NCI-H2171 treated with DMSO at 0.1 percent for 48 hours (cell line): ENCODE data around the gene SIRT5.

Source experiments
- DNase-seq: peaks from one replicate; lab custom pipeline; 2025; lab: John Stamatoyannopoulos, UW

SIRT5 gene

DNA sequence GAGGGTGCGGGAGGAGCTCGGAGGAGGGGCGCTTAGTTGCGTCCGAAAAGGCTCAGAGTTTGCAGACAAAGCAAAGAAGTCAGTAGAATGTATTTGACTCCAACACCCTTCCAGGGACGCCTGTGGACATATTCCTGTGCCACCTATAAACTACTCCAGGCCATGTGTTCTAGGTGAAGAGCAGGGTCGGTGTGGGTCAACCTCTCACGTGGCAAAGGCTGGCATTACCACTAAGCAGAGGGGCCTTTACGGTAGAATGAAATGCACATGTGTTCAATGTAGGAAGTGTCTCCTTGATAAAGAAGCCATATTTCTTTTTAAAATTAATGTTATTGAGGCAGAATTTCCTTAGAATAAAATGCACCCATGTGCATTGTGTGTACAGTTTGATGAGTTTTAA, 15.4 kb downstream of the SIRT5 start:
- peak; percentile 47 for DNase-seq

DNA sequence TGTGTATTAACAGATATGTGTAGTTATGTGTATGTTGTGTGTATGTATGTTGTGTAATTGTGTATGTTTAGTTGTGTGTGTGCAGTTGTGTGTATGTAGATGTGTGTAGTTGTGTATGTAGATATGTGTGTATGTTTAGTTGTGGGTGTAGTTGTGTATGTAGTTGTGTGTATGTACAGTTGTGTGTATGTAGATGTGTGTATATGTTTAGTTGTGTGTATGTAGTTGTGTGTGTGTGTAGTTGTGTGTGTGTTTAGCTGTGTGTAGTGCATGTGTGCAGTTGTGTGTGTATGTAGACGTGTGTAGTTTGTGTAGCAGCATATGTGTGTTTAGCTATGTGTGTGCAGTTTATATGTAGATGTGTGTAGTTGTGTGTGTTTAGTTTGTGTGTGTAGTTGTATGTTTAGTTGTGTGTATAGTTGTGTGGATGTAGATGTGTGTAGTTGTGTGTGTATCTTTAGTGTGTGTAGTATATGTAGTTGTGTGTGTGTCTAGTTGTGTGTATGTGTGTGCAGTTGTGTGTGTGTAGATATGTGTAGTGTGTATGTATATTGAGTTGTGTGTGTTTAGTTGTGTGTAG, 16.3 kb downstream of the SIRT5 start:
- no peak for DNase-seq

DNA sequence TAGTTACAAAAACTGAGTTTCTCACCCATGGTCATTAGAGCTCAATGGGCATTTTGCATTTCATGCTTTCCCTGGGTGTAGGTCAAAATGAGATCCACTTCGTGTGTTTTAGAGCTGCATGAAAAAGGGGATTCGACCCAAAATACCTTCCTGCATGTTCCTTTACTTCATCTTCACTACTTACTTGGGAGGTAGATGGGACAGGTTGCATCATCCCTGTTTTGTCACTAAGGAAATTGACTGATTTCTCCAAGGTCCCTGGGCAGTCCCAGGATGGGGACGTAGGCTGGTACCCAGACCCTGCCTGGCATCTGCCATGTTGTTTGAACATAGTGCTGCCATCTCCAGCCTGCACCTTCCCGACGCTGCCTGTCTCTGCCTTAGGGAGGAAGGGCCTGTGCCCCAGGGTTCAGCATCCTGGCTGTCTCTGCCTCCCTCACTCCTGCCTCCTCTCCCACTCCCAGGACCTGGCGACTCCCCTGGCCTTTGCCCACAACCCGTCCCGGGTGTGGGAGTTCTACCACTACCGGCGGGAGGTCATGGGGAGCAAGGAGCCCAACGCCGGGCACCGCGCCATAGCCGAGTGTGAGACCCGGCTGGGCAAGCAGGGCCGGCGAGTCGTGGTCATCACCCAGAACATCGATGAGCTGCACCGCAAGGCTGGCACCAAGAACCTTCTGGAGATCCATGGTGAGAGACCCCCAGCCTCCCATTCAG, 17.0 kb downstream of the SIRT5 start:
- no peak for DNase-seq

DNA sequence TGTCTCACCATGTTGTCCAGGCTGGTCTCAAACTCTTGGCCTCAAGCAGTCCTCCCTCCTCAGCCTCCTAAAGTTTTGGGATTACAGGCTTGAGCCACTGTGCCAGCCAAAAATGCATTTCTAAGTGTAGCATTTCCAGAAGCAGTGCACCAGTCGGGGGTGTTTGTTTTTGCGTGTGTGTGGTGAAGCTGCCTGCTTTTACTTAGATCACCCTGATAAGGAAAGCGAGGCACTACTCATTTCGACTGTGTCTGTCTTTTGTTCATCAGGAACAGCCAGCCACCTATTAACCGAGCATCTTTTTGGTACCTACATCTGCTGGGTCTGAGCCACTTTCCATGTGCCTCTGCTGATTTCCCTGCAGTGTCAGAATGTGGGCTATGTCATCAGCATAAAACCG, 18.7 kb downstream of the SIRT5 start:
- DNase-seq: no peak

DNA sequence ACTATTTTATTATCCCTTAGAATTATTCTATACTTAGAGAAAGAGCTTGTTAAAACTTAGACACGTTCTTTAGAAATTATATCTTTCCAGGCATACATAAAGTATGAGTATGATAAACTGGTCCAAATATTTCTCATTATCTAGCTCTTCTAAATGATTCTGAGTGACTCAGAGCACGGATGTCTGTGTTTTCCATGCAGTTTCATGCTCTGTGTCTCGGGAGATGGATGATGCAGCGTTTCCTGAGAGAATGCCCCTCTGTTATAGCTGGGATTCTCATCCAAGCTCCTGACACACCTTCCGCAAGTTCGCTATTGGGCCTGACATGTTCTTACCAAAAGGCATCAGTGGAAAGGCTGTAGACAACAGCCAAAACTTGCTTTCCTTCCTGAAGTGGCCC, 19.3 kb downstream of the SIRT5 start:
- DNase-seq: no peak

DNA sequence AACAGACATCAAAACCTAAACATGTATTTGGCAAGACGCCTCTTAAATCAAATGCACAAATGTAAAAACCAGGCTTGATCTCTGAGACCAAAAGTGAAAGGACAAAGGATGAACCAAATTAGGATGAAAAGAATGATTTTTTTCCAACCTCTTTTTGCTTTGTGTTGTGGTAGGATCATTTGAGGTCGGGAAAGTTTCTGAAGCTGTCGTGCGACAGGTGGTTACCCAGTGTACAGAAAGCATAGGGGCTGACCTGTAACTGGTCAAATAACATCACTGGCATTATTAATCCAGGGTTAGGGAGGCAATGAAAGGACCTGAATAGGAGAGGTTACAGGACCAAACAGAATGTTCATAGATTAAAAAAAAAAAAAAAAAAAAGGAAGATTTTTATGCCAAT, 22.7 kb downstream of the SIRT5 start:
- DNase-seq: no peak

DNA sequence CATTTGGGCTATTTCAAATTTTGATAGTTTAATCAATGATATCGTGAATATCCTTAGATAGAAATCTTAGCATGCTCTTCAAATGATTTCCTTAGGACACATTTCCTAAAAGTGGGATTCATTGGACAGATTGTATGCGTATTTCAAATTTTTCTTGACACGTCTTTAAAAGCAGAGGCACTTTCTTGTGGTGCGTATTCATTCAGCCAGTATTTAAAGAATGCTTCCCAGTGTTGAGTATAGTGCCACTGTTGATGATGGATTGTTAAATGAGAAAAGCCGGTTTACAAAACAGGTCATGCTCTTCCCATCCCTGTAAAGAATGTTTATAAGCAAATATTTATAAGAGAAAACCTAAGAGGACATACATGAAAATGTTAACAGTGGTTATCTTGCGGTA, 25.6 kb downstream of the SIRT5 start:
- DNase-seq: no peak

DNA sequence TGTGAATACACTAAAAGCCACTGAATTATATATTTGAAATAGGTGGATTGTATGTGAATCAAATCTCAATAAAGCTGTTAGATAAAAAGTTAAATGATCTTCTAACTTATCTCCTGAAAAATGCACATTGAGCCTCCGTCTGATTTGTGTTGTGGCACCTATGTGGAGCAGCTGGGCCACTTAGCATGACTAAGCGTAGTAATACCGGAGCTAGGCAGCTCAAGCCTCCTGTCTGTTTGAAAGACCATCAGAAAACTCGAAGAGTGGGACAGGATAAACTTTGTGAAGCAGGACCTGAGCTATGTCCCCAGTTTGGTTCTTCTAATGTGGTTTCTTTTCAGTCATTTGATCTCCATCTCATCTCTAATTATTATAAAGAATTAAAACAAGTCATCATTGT, 29.7 kb downstream of the SIRT5 start:
- DNase-seq: no peak

DNA sequence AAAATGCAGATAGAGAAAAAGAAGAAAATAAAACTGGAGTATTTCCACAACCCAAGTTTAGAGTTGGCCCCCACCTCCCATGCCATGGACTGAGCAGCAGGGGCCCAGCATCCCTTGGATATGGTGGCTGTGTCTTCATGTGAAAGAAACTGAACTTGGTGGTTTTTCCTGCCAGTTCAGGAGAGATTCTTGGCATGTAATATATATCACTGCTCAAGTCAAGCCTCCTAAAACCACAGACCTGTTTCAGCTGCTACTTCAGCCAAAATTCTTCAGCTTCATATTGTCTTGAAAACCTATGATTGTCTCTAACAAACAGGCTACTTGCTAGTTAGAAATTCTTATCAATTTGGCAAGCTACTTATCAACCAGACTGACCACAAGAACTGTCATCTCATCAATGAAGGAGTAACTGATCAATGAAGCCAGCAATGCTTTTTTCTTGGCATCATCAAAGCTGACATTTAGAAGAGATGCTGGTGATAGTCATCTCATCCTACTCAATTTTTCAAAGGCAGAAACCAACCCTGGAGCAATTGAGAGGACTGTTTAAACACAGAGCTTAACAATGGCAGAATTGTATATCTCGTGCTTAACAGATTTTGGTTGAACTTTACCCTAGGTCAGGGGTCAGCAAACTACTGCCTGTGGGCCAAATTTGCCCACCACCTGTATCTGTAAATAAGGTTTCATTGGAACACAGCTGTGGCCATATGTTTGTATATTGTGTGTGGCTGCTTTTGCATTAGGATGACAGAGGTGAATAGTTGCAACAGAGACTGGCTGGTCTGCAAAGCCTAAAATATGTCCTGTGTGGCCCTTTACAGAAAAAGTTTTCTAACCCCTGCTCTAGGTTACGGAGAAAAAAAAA, 30.4 kb downstream of the SIRT5 start:
- no peak for DNase-seq

DNA sequence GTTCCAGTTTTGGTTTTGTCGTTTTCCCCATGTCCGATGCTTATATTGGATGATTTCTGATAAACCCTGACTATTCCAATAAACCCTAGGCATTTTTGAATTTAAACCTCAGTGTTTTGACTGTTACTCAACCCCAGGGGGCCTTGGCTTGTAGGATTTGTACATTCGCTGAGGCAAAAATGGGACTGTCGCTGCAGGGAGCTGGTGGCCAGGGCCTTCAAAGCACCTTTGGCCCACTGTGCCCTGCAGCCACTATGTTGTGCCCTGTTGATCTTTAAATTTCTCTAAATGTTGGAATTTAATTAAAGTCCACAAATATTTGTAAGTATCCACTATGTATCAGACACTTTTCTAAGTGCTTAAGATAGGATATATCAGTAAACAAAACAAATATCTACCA, 31.2 kb downstream of the SIRT5 start:
- no peak for DNase-seq

DNA sequence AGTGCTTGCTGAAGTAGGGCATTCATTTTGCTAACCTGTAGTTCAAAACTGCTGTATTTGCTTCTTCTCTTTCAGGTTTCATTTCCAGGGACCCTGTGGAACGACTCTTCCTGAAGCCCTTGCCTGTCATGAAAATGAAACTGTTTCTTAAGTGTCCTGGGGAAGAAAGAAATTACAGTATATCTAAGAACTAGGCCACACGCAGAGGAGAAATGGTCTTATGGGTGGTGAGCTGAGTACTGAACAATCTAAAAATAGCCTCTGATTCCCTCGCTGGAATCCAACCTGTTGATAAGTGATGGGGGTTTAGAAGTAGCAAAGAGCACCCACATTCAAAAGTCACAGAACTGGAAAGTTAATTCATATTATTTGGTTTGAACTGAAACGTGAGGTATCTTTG, 37.3 kb downstream of the SIRT5 start:
- DNase-seq: no peak

DNA sequence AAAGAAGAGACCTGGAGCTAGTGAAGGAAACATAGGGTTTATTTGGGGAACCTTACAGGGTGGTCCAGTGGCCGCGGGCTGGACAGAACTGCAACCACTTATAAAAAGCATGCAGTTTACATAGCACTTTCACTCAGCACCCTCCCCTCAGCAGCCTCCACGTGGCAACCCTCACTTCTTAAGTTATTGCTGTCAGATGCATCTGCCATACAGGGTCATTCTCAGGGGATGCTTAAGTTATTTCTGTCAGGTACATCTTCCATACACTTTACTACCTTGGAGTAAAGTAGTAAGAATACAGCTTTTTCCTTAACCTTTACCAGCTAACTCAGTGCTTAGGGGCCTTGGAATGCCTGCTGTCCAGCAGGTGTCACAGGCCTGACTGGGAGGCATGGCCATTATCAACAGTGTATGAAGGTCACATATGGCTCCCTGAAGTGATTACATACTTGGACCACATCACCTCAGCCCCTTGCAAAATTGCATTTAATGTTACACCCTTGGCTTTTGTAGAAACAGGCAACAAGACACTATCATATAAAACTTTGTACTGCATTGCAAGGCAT, 38.7 kb downstream of the SIRT5 start:
- no peak for DNase-seq

DNA sequence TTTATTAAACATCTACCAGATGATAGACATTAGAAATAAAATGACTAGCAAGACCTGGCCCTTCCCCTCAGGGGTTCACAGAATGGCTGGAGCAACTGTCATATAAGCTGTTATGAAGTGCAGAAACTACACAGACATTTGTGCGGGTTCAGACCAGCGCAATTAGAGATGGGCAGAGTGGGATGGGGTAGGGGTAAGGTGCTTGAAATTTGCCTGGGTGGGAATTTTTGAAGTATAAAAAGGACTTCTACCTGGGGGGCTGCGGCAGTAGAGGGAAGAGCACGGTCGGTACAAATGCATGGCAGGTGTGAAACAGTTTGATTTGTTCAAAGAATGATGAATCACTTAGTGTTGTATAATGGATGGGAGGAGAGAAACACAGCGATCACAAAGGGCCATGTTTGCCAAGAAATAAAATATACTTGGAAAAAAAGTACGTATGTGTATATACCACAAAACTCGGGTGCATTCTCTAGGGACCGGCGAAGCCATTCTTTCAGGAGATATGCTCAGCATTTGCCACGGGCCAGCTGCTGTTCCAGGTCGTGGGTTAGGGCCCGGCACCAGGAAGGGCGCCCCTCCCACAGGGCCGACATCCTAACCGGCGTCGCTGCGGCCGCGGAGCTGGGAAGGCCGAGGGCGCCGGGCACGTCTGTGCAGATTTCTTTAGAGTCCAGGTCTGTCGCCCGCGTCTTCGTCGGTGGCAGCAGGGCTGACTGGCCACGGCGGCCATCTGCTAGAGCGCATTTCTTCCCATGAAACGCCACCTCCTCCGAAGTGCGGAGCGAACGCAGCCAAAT, 39.9 kb downstream of the SIRT5 start:
- peak; percentile 76 for DNase-seq

DNA sequence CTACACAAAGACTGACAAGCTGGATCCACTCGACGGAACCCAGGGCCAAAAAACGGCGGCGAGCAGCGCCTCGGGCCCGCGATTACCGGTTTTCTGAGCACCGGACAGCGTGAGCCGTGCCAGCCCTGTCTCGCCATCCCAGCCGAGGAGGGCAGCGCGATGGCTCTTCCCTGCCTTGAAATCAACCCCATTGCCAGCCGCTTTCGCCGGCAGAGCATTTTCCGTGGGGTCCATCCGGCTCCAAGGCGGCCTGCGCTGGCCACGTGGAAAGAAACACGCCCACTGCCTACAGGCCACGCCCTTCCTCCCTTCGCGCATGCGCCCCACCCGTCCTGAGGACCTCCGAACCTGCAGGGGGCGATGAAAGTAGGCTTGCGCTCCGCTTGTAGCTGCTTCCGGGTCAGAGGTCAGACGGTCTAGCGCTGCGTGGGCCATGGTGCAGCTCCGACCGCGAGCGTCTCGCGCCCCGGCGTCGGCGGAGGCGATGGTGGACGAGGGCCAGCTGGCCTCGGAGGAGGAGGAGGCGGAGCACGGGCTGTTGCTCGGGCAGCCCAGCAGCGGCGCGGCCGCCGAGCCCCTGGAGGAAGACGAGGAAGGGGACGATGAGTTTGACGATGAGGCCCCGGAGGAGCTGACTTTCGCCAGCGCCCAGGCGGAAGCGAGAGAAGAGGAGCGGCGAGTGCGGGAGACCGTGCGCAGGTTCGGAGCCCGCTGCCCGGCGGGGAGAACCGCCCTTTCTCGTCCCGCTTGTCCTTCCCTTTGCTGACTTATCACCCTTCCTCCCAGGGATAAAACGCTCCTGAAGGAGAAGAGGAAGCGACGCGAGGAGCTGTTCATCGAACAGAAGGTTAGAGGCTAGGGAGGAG, 40.8 kb downstream of the SIRT5 start, which contains the start of gene NOL7:
NOL7 (plus strand) TSS at position 410 of the 866 bp plus-strand sequence; CDS start at position 434, 24 bp downstream.
- DNase-seq: peak; percentile 96

DNA sequence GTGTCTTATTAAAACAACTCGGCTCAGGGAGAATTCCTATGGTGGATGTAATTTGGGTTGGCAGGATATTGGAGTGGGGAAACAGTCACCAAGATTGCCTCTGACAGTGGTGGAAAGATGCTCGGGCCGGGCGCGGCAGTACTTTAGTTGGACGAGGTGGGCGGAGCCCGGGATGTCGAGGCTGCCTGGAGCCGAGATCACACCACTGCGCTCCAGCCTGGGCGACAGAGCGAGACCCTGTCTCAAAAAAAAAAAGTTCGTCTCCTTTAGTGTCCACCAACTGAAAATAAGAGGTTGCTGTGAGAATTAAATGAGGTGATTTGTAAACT, 41.4 kb downstream of the SIRT5 start:
- peak; percentile 44 for DNase-seq

DNA sequence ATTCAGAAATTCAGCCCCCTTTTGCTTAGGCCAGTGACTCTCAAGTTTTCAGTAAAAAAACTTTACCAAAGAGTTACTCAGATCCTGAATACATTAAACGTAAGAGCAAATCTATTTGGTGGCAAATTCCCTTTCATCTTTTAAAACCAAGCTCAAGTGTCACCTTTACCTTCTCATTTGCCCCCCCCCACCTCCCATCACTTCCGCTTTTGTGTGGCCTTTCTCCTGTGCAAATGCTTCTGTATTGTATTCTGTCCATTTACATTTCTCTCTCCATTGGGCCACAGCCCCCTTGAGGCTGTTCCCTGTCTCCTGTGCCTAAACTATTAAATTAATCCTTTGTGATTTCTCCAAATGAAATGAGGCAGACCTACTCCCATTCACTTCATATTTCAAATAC, 42.7 kb downstream of the SIRT5 start:
- DNase-seq: no peak

DNA sequence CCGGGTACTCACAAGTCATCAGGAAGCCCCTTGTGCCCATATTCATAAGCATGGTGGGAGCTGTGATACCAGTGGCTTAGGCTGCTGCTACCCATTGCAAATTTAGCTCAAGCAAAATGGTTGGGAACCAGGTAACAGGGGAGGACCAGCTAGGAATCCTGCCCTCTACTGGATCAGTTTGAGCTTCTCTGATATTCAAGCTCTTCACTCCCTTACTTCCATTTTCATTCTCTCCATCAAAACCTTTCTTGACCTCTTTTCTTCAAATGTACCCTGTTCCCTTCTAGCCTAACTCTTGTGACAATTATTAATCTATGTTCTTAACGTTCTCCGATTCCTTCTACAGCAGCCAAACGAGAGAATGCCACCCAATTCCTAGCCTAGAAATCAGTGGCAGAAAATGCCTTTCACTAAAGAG, 50.5 kb downstream of the SIRT5 start:
- DNase-seq: peak; percentile 37

DNA sequence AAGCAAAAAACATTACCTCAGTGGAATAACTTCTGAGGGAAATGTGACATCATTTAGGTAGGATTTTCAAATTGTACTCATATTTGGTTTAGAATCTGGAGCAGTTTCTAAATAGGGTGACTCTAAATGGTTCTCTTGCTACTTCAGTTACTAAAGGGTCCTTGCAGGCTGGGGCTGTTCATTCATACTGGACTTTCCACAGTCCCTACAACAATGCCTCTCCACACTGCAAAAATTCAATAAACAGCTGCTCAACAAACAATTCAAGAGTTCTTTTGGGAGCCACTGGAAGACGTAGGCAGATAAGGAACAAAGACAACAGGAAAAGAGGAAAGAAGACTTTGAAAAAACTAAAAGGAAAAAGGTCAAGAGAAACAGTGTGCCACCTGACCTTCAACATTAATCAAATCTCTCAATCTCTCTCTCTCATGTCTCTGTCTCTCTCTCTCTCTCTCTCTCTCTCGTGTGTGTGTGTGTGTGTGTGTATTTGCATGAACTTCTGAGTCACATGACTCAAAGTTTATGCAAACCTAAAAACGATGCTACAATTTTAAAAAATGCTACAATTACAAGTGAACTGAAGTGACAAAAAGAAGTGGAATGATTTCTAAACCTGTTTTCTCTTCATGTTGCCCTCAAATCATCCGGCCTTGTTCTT, 55.2 kb downstream of the SIRT5 start:
- DNase-seq: no peak

DNA sequence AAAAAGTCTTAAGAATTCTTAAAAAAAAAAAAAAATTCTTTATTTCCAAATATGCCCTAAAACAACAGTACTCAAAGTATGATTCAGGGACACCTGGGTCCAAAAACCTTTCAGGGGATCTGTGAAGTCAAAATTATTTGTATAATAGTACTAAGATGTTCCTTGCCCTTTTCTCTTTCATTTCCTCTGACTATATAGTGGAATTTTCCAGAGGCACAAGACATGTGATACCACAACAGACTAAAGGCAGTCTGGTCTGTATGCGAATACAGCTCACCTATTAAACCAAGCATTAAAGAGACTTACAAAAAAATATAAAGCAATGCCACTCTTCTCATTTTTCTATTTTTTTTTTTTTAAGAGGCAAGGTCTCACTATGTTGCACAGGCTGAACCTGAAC, 56.1 kb downstream of the SIRT5 start:
- no peak for DNase-seq

DNA sequence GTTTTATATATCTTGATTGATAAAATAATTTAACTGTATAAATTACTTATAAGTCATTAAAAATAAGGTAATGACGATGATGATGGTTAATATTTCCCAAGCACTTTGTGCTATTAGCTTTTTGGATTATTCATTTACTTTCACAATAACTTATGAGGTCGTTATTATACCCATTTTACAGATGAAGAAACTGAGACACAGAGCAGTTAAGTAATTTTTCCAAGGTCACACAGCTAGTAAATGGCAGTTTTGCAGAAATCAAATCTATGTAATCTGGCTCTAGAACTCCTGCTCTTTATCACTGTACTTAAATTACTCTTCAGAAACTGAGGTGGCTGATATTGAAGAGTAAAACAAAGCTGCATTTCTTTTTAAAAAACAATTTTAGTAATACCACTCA, 58.9 kb downstream of the SIRT5 start:
- DNase-seq: no peak
